Measurements from ENCODE around the gene PLK3. TPM values are rescaled to one million over a fixed set of nuclear protein-coding genes. Genes with fewer than 3 reads are reported as not detected.
"Not testable (repeated sequence)": the region's sequence is repeated elsewhere in the genome, so short reads cannot be mapped to it uniquely, and the experiment has no call there.

Gene PLK3
- total RNA-seq, 2 donors from 2014 or later: 389 to 523 TPM

- H3K27ac Mint-ChIP-seq; ATAC-seq; H3K4me3 Mint-ChIP-seq; H3K9me3 ChIP-seq (ENCODE audit: control insufficient read depth, low read length, poor library complexity, severe bottlenecking); H3K36me3 Mint-ChIP-seq (ENCODE audit: low read depth); H3K27me3 Mint-ChIP-seq: not testable (repeated sequence)
- peaks cover 22% of the 10 kb centered on the region for H3K4me1 Mint-ChIP-seq
- DNase-seq: peak in 1 of 3 donors; percentile 1
These were observed 2.3 kb upstream of the PLK3 start for GRCh38 chr1:44797886-44798285.

- Mint-ChIP-seq H3K4me3 (no peak overlapping the region), H3K27me3 (no peaks in the 10 kb centered on the region), H3K4me1 (peaks cover 26% of the 10 kb centered on the region), H3K36me3 (ENCODE audit: low read depth) (peaks cover 12% of the 10 kb centered on the region), H3K27ac (peak overlapping the region; percentile 100)
- ATAC-seq (no peak), DNase-seq (peak in 1 of 3 donors; percentile 4)
- H3K9me3 ChIP-seq (ENCODE audit: control insufficient read depth, low read length, poor library complexity, severe bottlenecking): peaks cover 3% of the 10 kb centered on the region
These were observed 1.5 kb upstream of the PLK3 start for GRCh38 chr1:44798481-44799365.

GRCh38 chr1:44801491-44802305 is 1.5 kb downstream of the PLK3 start:
- Mint-ChIP-seq H3K27me3 (no peaks in the 10 kb centered on the region), H3K4me3 (peak overlapping the region; percentile 99), H3K27ac (peak overlapping the region; percentile 100), H3K4me1 (peaks cover 45% of the 10 kb centered on the region), H3K36me3 (ENCODE audit: low read depth) (peaks cover 15% of the 10 kb centered on the region)
- H3K9me3 ChIP-seq (ENCODE audit: control insufficient read depth, low read length, poor library complexity, severe bottlenecking): peaks cover 3% of the 10 kb centered on the region
- ATAC-seq (no peak), DNase-seq (no peak)

GRCh38 chr1:44802306-44803061 is 2.3 kb downstream of the PLK3 start:
- H3K4me1 Mint-ChIP-seq: peaks cover 52% of the 10 kb centered on the region
- peak overlapping the region; percentile 100 for H3K27ac Mint-ChIP-seq
- H3K36me3 Mint-ChIP-seq (ENCODE audit: low read depth): peaks cover 19% of the 10 kb centered on the region
- ATAC-seq: no peak
- H3K27me3 Mint-ChIP-seq: no peaks in the 10 kb centered on the region
- H3K9me3 ChIP-seq (ENCODE audit: control insufficient read depth, low read length, poor library complexity, severe bottlenecking): peaks cover 3% of the 10 kb centered on the region
- H3K4me3 Mint-ChIP-seq: peak overlapping the region; percentile 99
- no peak for DNase-seq

GRCh38 chr1:44803062-44803311 is 2.8 kb downstream of the PLK3 start:
- Mint-ChIP-seq H3K36me3 (ENCODE audit: low read depth) (peaks cover 19% of the 10 kb centered on the region), H3K4me3 (peak overlapping the region; percentile 99), H3K27ac (peak overlapping the region; percentile 100), H3K27me3 (no peaks in the 10 kb centered on the region), H3K4me1 (peaks cover 58% of the 10 kb centered on the region)
- ATAC-seq (no peak), DNase-seq (no peak)
- H3K9me3 ChIP-seq (ENCODE audit: control insufficient read depth, low read length, poor library complexity, severe bottlenecking): peaks cover 3% of the 10 kb centered on the region

GRCh38 chr1:44803312-44804095 is 3.3 kb downstream of the PLK3 start:
- H3K27me3 Mint-ChIP-seq: no peaks in the 10 kb centered on the region
- peaks cover 19% of the 10 kb centered on the region for H3K36me3 Mint-ChIP-seq (ENCODE audit: low read depth)
- peaks cover 60% of the 10 kb centered on the region for H3K4me1 Mint-ChIP-seq
- H3K9me3 ChIP-seq (ENCODE audit: control insufficient read depth, low read length, poor library complexity, severe bottlenecking): peaks cover 3% of the 10 kb centered on the region
- H3K4me3 Mint-ChIP-seq: peak overlapping the region; percentile 99
- DNase-seq: peak in 1 of 3 donors; percentile 11
- peak overlapping the region; percentile 100 for H3K27ac Mint-ChIP-seq
- no peak for ATAC-seq

GRCh38 chr1:44805311-44806024 is 5.3 kb downstream of the PLK3 start:
- no peak for ATAC-seq
- Mint-ChIP-seq H3K27ac (peak overlapping the region; percentile 100), H3K27me3 (no peaks in the 10 kb centered on the region), H3K4me1 (peaks cover 75% of the 10 kb centered on the region), H3K4me3 (peak overlapping the region; percentile 62), H3K36me3 (ENCODE audit: low read depth) (peaks cover 19% of the 10 kb centered on the region)
- H3K9me3 ChIP-seq (ENCODE audit: control insufficient read depth, low read length, poor library complexity, severe bottlenecking): peaks cover 3% of the 10 kb centered on the region
- peak in 1 of 3 donors; percentile 11 for DNase-seq

- peaks cover 19% of the 10 kb centered on the region for H3K36me3 Mint-ChIP-seq (ENCODE audit: low read depth)
- peak overlapping the region; percentile 100 for H3K27ac Mint-ChIP-seq
- H3K4me1 Mint-ChIP-seq: peaks cover 79% of the 10 kb centered on the region
- ATAC-seq: no peak
- H3K27me3 Mint-ChIP-seq: no peaks in the 10 kb centered on the region
- peak in 2 of 3 donors; percentile 20 to 28 for DNase-seq
- H3K9me3 ChIP-seq (ENCODE audit: control insufficient read depth, low read length, poor library complexity, severe bottlenecking): peaks cover 3% of the 10 kb centered on the region
- H3K4me3 Mint-ChIP-seq: peak overlapping the region; percentile 62
These were observed 6.0 kb downstream of the PLK3 start for GRCh38 chr1:44806025-44806703.

GRCh38 chr1:44806704-44807363 is 6.7 kb downstream of the PLK3 start, which contains the start of gene DYNLT4:
Gene DYNLT4 (minus strand): TSS chr1:44807351. CDS start chr1:44806668, 683 bp downstream.
- peak within 1 kb of the TSS; percentile 100 for H3K27ac Mint-ChIP-seq
- peaks cover 18% of the 10 kb centered on the region for H3K36me3 Mint-ChIP-seq (ENCODE audit: low read depth)
- peaks cover 3% of the 10 kb centered on the region for H3K9me3 ChIP-seq (ENCODE audit: control insufficient read depth, low read length, poor library complexity, severe bottlenecking)
- H3K4me1 Mint-ChIP-seq: peaks cover 81% of the 10 kb centered on the region
- ATAC-seq (no peak), DNase-seq (no peak)
- no peaks in the 10 kb centered on the region for H3K27me3 Mint-ChIP-seq
- peak within 1 kb of the TSS; percentile 82 for H3K4me3 Mint-ChIP-seq

- H3K36me3 Mint-ChIP-seq (ENCODE audit: low read depth): peaks cover 13% of the 10 kb centered on the region
- H3K9me3 ChIP-seq (ENCODE audit: control insufficient read depth, low read length, poor library complexity, severe bottlenecking): no peaks in the 10 kb centered on the region
- DNase-seq (peak; percentile 69 to 84 (median 73)), ATAC-seq (peak; percentile 63)
- H3K27ac Mint-ChIP-seq: peak overlapping the region; percentile 100
- H3K4me3 Mint-ChIP-seq: peak overlapping the region; percentile 82
- H3K4me1 Mint-ChIP-seq: peaks cover 80% of the 10 kb centered on the region
- no peaks in the 10 kb centered on the region for H3K27me3 Mint-ChIP-seq
These were observed 7.3 kb downstream of the PLK3 start for GRCh38 chr1:44807364-44808062.

All from T-helper 17 cell (primary cell).